Stimulated activated naive CD8-positive, alpha-beta T cell treated with anti-CD3 and anti-CD28 coated beads, Interleukin-15, Interleukin-2, amounts not matched to agents 100 ng/mL and 50 ng/mL, for 24 hours (primary cell): ENCODE data around the gene GLE1.
A peak's percentile ranks its signal among the peaks of the same experiment; 100 is the strongest.
"Not testable (repeated sequence)": the region's sequence is repeated elsewhere in the genome, so short reads cannot be mapped to it uniquely, and the experiment has no call there.

Experiments used
- H3K27ac Mint-ChIP-seq: one replicate; pipeline ENCODE4 v1.8.0; 2021; ENCODE audit warnings: mild to moderate bottlenecking, mixed read lengths
- H3K27me3 Mint-ChIP-seq: one replicate; pipeline ENCODE4 v1.8.0; 2021; ENCODE audit warnings: mixed read lengths
- H3K36me3 Mint-ChIP-seq: one replicate; pipeline ENCODE4 v1.8.0; 2021; ENCODE audit warnings: low read depth, mixed read lengths
- H3K4me1 Mint-ChIP-seq: one replicate; pipeline ENCODE4 v1.8.0; 2021; ENCODE audit warnings: low read depth, mixed read lengths
- H3K4me3 Mint-ChIP-seq: one replicate; pipeline ENCODE4 v1.8.0; 2021; ENCODE audit warnings: mild to moderate bottlenecking, mixed read lengths
- H3K9me3 Mint-ChIP-seq: one replicate; pipeline ENCODE4 v1.8.0; 2021; ENCODE audit warnings: mixed read lengths

The GLE1 gene

DNA sequence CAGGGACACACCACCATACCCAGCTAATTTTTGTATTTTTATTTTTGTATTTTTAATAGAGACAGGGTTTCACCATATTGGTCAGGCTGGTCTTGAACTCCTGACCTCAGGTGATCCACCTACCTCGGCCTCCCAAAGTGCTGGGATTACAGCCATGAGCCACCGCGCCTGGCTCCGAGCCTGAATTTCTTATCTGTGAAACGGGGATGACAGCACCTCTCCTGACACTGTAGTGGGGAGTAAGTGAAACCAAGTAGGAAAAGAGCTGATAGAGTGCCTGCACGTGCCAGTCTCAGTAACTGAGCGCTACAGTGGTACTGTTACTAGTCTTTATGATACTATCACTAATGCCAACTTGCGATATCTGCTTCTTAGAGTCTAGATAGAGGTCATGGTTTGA is 80.6 kb downstream of the GLE1 start:
- H3K4me3 Mint-ChIP-seq, H3K27ac Mint-ChIP-seq, H3K27me3 Mint-ChIP-seq: not testable (repeated sequence)

DNA sequence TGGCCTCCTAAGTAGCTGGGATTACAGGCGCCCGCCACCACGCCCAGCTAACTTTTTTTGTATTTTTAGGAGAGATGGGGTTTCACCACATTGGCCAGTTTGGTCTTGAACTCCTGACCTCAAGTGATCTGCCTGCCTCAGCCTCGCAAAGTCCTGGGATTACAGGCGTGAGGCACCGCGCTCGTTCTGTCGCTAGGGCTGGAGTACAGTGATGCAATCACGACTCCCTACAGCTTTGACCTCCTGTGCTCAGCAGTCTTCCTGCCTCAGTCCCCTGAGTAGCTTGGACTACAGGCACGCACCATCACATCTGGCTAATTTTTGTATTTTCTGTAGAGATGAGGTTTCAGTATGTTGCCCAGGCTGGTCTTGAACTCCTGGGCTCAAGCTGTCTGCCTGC is 82.4 kb downstream of the GLE1 start:
- not testable (repeated sequence) for H3K4me1 Mint-ChIP-seq, H3K9me3 Mint-ChIP-seq, H3K4me3 Mint-ChIP-seq, H3K27me3 Mint-ChIP-seq
- Mint-ChIP-seq H3K27ac (peak overlapping the region; percentile 74), H3K36me3 (peaks cover 75% of the 10 kb centered on the region)

More for the DNA sequence above, 80.6 kb downstream of the GLE1 start:
- H3K4me1 Mint-ChIP-seq, H3K9me3 Mint-ChIP-seq: not testable (repeated sequence)
- H3K36me3 Mint-ChIP-seq: peaks cover 79% of the 10 kb centered on the region

DNA sequence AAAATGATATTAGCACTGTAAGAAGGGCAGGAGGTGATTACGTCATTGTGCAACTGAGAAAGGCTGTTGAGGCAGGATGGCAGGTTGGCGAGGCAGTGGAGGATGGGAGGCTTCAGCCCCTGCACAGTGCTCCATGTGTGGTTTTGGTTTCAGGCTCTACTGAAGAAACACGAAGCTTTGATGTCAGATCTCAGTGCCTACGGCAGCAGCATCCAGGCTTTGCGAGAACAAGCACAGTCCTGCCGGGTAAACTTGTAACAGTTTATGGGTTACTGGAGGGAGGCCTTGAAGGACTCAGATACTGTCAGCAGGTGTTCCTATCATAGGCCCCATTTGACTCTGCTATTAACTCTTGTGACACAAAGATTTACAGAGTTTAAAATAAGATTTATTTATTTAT is 82.9 kb downstream of the GLE1 start:
- H3K27me3 Mint-ChIP-seq: no peaks in the 10 kb centered on the region
- H3K27ac Mint-ChIP-seq: peak overlapping the region; percentile 74
- H3K9me3 Mint-ChIP-seq: no peaks in the 10 kb centered on the region
- peaks cover 75% of the 10 kb centered on the region for H3K36me3 Mint-ChIP-seq
- H3K4me1 Mint-ChIP-seq: peaks cover 8% of the 10 kb centered on the region
- no peak overlapping the region for H3K4me3 Mint-ChIP-seq

DNA sequence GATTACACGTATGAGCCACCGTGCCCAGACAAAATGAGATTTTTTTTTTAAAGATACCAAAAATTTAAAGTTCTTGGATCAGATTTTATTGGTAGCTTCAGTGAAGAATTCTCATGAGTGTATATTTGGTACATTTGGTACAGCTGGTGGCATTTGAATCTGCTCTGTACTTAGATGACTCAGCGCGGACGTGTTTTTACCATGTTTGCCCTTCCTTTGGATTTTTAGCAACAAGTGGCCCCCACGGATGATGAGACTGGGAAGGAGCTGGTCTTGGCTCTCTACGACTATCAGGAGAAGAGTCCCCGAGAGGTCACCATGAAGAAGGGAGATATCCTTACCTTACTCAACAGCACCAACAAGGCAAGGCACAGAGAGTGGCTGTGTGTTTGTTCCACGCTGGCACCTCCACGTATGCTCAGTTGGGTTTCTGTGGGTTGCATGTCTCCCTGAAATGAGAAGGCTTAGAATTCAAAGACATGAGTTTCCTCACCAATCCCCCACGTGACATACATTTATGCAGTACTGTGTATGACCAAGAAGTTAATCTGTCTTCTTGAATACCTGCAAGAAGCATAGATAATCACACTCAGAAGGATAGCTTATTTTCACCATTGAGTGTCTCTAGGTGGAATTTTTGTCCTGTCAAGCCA is 84.2 kb downstream of the GLE1 start:
- Mint-ChIP-seq H3K4me3 (no peak overlapping the region), H3K27me3 (no peaks in the 10 kb centered on the region), H3K9me3 (no peaks in the 10 kb centered on the region), H3K27ac (no peak overlapping the region), H3K4me1 (peaks cover 8% of the 10 kb centered on the region), H3K36me3 (peaks cover 77% of the 10 kb centered on the region)
